Urothelium cell line (cell line): ENCODE data around the gene CORO1C.
A peak's percentile ranks its signal among the peaks of the same experiment; 100 is the strongest.
"Not testable (repeated sequence)": the region's sequence is repeated elsewhere in the genome, so short reads cannot be mapped to it uniquely, and the experiment has no call there.

Experiments
- DNase-seq: peaks from one replicate; pipeline ENCODE4 v3.0.0; 2011; ENCODE audit warnings: low spot score, mixed read lengths
- FAIRE-seq: peaks from 2 replicates; lab custom pipeline; 2011; peaks lifted over from hg19 to GRCh38; lab: Jason Lieb, UNC

The CORO1C gene

DNA sequence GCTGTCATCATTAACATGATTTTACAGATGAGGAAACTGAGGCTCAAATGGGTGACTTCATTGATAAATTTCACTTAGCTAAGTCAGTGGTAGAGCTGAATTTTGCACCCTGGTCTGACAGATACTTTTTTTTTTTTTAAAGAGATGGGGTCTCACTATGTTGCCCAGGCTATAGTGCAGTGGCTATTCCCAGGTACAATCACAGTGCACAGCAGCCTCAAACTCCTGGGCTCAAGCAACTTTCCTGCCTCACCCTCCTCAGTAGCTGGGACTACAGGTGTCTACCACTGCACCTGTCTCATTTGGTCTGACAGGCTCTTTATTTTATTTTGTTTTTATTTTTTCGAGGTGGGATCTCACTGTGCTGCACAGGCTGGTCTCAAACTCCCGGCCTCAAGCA, 24.2 kb upstream of the CORO1C start:
- DNase-seq (no peak), FAIRE-seq (no peak)

DNA sequence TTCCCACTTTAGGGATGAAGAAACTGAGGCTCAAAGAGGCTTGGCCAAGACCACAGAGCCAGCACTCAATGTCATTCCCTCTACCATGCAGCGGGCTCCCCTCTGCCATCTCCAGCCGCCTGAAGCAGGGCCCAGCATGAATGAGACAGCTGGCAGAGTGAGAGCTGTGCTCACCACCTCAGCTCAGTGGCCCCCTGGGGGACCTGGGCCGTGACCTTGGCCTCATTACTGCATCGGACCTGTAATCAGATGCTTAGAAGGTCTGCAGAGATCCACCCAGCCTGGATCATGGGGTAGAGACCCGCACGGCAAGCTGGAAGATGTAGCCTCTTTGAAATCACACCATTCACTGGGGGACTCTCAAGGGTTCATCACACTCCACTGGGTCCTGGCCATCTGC, 22.7 kb upstream of the CORO1C start:
- FAIRE-seq: no peak
- DNase-seq: no peak

DNA sequence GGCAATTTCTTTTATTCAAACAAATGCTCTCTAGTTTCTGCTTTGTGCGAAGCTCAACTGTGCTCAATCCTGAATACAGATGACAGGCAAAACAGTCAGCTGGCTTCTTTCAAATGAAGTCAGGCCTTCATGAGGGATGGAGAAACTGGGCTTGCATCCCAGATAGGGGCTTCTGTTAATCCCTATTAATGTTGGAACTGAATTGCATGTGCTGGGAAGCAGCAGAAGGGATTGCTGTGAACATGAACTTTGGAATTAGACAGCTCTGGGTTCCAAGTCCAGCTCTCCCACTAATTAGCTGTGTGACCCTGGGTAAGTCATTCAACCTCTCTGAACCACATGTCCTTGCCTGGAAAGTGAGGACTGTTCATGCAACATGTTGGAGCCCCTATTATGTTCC, 21.1 kb upstream of the CORO1C start:
- no peak for FAIRE-seq

DNA sequence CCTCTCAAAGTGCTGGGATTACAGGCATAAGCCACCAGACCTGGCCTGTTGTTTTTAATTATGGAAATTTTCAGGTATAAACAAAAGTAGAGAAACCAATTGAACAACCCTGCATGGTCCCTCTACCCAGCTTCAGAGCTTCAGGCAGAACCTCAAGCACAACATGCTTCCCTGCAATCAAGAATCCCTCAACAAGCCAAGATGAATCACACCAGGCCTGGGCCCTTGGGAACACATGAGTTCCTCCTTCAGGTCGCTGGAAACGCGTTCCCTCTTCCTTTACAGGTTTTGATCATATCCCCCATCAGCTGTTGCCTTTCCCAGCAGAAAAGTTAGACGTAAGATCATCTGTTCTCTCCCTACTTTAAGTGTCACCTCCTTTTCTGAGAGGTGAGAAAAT, 20.5 kb upstream of the CORO1C start:
- DNase-seq (no peak), FAIRE-seq (no peak)

More for the DNA sequence above, 21.1 kb upstream of the CORO1C start:
- no peak for DNase-seq

DNA sequence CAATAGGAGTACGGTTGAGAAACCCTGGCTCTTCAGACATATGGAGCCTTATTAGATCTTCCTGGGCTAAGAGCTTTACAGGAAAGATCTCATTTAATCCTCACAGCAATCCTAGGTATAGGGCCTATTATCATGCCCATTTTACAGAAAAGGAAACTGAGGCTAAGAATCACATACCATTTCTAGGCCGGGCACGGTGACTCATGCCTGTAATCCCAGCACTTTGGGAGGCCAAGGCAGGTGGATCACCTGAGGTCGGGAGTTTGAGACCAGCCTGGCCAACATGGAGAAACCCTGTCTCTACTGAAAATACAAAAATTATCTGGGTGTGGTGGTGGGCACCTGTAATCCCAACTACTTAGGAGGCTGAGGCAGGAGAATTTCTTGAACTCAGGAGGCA, 19.7 kb upstream of the CORO1C start:
- DNase-seq, FAIRE-seq: not testable (repeated sequence)

DNA sequence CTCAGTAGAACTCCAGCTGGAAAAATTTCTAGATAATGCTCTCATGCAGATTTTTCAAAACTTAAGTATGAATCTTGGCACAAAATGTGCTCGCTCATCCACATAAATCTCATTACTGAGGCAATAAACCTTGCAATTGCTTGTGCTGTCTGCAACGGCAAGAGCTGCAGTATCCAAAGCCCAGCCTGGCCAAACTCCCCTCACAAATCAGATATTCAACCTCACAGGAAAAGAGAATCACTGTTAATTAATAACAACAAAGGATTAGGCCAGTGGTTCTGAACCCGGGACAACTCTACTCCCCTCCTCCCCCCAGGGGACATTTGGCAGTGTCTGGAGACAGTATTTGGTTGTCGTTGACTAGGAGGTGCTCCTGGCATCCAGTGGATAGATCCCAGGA, 19.2 kb upstream of the CORO1C start:
- FAIRE-seq (no peak), DNase-seq (no peak)

DNA sequence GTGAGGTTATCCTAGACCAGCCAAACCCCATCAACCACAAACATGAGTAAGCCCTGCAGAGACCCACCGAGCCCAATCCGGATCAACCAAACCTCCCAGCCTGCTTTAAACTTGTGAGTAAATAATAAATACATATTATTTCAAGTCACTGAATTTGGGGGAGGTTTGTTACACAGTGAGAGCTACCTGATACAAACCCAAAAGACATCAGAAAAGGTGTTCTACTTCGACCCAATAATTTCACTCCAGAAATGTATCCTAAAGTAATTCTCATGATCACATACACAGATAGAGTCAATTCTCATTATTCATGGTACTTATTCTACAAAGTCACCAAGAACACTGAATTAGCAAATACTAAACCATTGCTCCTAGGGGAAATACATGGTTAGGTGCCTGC, 16.2 kb upstream of the CORO1C start:
- DNase-seq: no peak
- FAIRE-seq: no peak

DNA sequence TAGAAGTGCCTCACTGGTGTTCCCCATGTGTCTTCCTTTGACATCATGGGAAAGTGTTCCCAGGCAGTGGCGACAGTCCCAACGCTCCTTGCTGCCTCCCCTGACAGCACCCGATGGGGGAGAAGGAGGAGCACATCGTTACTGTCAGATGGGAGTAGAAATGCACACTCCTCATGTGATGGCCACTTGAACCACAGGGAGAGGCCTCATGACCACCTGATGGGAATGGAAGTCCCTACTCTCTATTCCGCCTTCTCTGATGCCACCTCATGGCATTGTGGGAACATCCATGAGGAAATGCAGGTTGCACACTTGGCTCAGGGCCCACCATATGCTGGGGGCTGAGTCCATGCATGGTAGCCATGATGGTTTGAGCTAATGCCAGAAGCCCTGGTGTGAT, 14.3 kb upstream of the CORO1C start:
- no peak for DNase-seq
- FAIRE-seq: no peak

DNA sequence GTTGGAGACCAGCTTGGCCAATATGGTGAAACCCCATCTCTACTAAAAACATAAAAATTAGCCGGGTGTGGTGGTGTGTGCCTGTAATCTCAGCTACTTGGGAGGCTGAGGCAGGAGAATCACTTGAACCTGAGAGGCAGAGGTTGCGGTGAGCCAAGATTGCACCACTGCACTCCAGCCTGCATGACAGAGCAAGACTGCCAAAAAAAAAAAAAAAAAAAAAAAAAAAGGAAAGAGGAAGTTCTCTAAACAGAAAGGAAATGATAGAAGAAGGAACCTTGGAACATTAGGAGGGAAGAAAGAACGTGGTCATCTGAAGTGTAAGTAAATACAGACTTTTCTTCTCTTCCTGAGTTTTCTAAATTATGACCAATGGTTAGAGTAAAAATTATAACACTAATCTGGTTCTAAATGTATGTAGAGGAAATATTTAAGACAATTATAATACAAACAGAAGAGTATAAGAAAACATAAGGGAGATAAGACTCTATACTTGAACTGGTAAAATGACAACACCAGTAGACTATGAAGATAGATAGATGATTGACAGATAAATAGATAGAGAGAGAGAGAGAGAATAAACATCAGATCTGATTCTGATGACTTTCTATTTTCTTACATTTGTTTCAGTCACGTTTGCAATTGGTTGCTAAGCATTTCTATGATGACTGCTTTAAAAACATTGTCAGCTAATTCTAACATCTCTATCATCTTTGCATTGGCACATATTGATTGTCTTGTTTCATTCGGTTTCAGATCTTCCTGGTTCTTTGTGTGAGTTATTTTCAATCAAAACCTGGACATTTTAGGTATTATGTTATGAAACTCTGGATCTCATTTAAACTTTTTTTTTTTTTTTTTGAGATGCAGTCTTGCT, 12.9 kb upstream of the CORO1C start:
- DNase-seq: no peak
- FAIRE-seq: no peak

DNA sequence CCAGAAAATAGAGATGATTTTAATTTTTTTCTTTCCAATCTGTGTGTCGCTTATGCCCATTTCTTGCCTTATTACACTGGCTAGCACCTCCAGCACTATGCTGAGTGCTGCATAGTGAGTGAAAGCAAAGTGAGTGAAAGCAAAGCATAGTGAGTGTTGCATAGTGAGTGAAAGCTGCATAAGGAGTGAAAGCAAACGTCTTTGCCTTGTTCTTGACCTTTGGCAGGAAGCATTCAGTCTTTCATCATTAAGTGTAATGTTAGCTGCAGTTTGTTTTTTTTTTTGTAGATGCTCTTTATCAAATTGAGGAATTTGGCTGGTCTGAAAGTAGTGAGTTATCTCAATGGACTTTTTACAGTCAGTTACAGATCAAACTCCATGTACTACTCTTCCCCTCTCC, 6.9 kb upstream of the CORO1C start:
- no peak for DNase-seq

DNA sequence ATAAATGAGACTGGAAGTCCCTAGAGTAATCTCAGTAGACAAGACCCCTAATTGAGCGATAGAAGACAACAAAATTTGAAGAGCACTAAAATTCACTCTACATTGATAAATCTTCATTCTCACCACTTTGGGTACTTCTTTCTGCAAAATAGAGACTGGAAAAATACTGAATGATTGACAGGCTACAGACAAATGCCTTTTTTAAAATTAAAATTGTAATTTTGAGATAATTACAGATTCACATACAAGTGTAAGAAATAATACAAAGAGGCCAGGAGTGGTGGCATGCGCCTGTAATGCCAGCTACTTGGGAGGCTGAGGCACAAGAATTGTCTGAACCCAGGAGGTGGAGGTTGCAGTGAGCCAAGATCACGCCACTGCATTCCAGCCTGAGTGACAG, 4.5 kb upstream of the CORO1C start:
- FAIRE-seq: no peak
- DNase-seq: no peak

More for the DNA sequence above, 6.9 kb upstream of the CORO1C start:
- no peak for FAIRE-seq

DNA sequence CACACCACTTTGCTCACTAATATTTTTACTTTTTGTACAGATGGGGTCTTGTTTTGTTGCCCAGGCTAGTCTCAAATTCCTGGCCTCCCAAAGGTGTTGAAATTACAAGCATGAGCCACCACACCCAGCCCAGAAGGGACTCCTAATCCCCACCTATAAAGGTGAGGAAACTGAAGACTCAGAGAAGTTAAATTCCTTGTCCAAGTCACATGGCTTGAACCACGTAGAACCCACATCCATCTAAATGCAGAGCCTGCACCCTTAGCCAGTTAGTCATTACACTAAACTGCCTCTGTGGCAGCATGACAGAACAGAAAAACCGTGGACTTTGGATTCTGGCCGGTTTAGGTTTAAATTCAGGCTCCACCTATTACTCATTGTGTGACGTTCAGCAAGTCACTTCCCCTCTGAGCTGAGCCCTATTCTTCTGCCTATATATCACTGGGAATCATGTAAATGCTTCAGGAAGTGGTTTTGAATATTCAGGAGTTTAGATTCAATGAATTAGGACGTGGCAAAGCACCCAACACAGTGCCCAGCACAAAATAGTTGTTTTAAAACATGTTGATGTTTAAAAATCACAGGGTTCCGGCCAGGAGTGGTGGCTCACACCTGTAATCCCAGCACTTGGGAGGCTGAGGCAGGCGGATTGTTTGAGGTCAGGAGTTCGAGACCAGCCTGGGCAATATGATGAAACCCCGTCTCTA, 3.0 kb upstream of the CORO1C start:
- FAIRE-seq (no peak), DNase-seq (no peak)

DNA sequence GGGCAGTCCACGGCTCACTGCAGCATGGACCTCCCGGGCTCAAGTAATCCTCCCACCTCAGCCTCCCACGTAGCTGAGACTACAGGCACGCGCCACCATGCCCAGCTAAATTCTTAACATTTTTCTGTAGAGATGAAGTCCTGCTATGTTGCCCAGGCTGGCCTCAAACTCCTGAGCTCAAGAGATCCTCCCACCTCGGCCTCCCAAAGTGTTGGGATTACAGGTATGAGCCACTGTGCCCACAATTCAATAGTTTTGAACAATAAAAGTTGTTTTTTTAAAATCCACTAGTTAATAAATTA, 1.9 kb upstream of the CORO1C start:
- not testable (repeated sequence) for FAIRE-seq

DNA sequence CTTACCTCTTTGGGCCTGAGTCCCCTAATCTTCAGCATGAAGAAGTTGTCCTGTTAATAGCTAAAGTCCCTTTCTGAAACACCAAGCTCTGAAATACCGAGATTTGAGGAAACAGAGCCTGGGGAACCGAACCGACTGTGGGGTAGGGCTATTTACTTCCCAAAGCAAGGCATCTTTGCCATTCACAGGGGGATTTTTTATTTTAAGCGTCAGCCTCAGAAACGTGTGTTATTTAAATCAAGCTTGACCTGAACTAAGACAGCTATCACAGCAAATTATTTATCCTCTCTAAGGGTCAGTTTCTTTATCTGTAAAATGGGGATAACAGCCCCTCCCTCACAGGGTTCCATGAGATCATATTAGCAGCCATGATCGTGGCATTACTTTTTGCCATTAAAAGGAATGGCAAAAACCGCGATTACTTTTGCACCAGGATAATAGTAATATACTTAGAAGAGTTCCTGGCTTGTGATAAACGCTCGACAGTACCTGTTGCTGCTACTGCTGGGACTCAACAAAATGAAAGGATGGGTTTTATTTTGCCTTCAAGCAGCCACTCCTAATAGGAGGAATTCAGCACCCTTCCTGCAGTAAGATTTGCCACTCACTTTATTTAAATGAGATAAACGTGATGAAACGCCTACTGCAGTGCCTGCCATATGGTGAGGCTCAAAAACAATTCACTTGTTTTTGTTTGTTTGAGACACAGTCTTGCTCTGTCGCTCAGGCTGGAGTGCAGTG, 1.3 kb upstream of the CORO1C start:
- no peak for DNase-seq
- no peak for FAIRE-seq

More for the DNA sequence above, 1.9 kb upstream of the CORO1C start:
- DNase-seq: not testable (repeated sequence)

DNA sequence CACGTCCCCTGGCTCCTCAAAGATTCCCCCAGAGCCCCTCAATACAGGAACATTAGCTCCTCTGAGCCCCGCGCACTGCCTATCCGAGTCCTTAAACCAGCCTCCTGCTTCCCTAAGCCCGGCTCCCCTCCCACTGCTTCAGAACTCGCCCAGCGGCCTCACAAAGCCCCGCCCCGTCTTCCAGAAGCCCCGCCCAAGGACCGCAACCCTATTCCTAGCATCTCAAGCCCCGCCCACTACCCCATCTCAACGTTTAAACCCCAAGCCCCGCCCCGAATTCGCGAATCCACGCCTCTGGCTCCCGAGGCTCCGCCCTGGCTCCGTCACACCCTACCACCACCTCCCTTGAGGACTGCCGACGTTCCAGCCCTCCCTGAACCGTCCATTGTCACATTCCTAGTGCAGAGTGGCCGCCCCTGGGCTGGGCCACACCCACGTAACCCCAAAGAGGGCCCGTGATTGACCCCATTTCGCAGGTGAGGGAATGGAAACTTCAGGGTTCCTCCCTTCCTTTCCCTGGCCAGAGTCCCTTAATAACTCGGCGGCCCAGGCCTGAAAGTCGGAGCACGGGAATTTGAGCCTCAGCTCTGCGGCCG, 646 bp upstream of the CORO1C start:
- FAIRE-seq (no peak), DNase-seq (peak; percentile 91)

DNA sequence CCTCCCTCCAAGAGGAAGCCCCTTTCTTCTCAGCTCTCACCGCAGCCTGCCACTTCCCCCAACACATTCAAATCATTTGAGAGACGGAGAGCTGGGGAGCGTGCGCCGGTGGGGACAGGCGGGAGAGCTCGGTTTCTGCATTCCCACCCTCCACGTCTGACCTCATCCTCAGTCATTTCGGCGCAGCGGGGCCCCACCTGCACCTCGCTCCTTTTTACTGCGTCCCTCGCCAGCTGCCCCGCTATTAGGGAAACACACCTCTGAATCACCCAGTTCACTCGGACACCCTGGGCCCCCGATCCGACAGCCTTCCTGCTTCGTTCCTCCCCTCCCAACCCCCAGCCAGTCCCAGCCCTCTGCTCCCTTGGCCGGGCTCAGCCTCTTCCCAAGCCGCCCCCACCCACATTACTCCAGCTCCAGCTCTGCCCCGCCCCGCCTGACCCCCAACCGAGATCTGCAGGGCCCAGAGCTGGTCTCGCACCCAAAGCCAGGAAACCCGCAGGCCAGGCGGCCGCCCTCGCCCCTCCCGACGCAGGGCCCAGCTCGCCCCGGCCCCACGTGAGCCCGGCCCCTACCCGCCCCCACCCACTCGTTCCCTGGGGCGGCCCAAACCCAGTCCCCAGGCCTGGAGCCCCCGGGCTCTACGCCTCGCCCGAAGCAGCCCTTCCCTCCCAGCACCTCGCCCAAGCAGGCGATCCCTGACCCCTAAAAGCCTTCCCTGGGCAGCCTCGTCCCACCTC, 783 bp downstream of the CORO1C start:
- no peak for FAIRE-seq
- DNase-seq: peak; percentile 50

DNA sequence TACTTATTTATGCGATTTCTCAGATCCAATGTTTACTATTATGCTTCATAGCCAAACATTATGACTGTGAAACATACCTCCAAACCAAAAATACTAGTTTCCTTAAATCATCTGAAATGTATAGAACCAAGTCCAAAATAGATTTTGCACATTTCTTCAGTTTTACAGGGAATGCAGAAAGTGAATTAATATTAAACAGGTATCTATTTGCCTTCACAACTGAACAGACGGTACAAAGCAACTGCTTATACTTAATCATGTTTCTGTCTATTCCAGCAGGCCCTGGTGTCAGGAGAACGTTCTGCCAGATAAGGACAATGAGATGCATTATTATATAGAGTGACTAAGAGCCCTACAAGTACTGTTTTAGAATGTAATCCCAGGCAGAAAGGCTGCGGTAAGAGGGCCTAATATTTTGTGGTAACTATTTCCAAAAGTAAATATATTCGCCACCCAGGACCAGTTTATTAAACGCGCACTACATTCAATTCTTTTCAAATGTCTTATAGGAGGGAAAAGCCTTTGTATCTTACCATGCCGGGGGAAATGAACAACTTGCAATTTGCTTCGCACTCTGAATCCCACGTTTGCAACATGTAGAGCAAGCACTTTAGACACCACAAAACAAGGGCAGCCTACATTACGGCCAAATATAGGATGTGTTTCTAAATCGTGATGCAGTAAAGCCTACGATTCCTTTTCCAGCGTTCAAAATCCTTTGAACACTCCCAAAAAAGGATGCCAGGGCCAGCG, 1.5 kb downstream of the CORO1C start:
- no peak for DNase-seq
- FAIRE-seq: no peak

DNA sequence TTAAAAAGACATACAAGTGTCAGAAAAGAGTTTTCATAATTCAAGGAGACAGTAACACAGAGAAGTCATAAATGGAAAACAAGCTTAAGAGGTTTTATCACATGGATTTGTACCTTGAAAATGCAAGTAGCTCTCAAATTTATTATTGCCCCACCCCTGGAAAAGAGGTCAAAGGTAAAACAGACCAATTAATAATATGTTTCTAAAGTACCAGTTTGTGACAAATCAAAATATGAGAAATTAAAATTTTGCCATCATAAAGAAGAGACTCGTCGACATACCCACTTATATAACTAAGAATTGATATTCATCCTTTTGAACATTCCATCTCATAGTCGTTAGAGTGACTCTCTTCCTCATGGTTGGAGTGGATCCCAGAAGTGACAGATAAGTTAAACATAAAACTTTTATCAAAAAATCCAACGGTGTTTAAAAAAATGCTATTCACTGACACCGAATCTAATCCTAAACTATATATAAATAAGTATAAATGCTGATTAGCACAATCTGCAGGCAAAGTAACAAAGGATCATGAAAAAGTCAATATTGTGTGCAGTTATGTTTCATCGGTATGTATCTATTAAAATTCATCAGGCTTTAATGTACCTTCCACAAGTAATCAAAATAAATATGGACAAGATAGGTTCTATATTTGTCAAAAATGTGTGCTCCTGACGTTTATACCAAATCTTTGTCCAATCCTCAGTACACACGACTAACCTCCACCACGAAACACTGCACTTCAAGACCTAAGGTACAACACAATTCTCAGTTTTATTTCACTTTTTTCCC, 2.3 kb downstream of the CORO1C start:
- FAIRE-seq (no peak), DNase-seq (no peak)
